VCaP (cell line): ENCODE data around the gene MMP14.

ENCODE experiments used
- H3K27ac ChIP-seq: fragments of 450-650 bp; 2 replicates; pipeline ENCODE4 v1.5.1; 2017
- CTCF ChIP-seq: fragments of 450-650 bp; conservative IDR thresholded peaks from 2 replicates; pipeline ENCODE4 v1.5.1; 2017; ENCODE audit warnings: mild to moderate bottlenecking, moderate library complexity

Gene MMP14

GRCh38 chr14:22861651-22862050 lies 25.3 kb downstream of the MMP14 start:
- H3K27ac ChIP-seq, result no peak overlapping the region
- TF ChIP-seq CTCF, result no peak

- TF ChIP-seq CTCF, result no peak
- H3K27ac ChIP-seq, result no peak overlapping the region
Observed at GRCh38 chr14:22864979-22865378, 28.6 kb downstream of the MMP14 start.

- H3K27ac ChIP-seq, result no peak overlapping the region
- no peak for TF ChIP-seq CTCF
Observed at GRCh38 chr14:22865424-22866405, 29.3 kb downstream of the MMP14 start.

GRCh38 chr14:22866874-22867273 lies 30.5 kb downstream of the MMP14 start:
- TF ChIP-seq CTCF, result no peak
- no peak overlapping the region for H3K27ac ChIP-seq

- H3K27ac ChIP-seq, result peak overlapping the region; percentile 95
- no peak for TF ChIP-seq CTCF
Observed at GRCh38 chr14:22870811-22871223, 34.4 kb downstream of the MMP14 start.

GRCh38 chr14:22871224-22872032 lies 35.0 kb downstream of the MMP14 start, which contains the start of gene LRP10:
LRP10 (plus strand) TSS chr14:22871740; CDS start chr14:22872304, 564 bp downstream.
- TF ChIP-seq CTCF, result no peak
- peak within 1 kb of the TSS; percentile 95 for H3K27ac ChIP-seq
